H1 (cell line): ENCODE measurements around the gene DPYD. TPM values are rescaled to one million over a fixed set of nuclear protein-coding genes. Genes with fewer than 3 reads are reported as not detected.

Source experiments
- CTCF ChIA-PET: fragments of 300-600 bp; sonication (Branson Sonifier 250); formaldehyde crosslinking; loops from one replicate; lab custom pipeline; 2021; ENCODE audit not compliant: partially characterized antibody; lab: Charles Lee
- POLR2A ChIA-PET: fragments of 300-600 bp; sonication (Branson Sonifier 250); formaldehyde crosslinking; loops from one replicate; lab custom pipeline; 2021; ENCODE audit warnings: inconsistent platforms; ENCODE audit not compliant: partially characterized antibody; lab: Charles Lee
- DNase-seq, 2 experiments: peaks; one replicate each; pipeline versions ENCODE4 v3.0.0 to v3.0.0-alpha.2; 2010 to 2022; ENCODE audit warnings: low spot score in 2 of 2, low read depth in 1 of 2, mixed read lengths in 1 of 2
- FAIRE-seq: peaks from 2 replicates; lab custom pipeline; 2011; peaks lifted over from hg19 to GRCh38; lab: Jason Lieb, UNC
- H2AFZ ChIP-seq: 2 replicates; pipeline ENCODE4 v1.8.1; 2012; ENCODE audit warnings: low read length, inconsistent platforms
- H2AK5ac ChIP-seq: 2 replicates; pipeline ENCODE4 v1.6.1; 2013; ENCODE audit warnings: low read depth, low read length
- H2BK120ac ChIP-seq: replicated peaks from 2 replicates; pipeline ENCODE3; 2013; ENCODE audit warnings: low read depth, low read length, inconsistent platforms
- H2BK12ac ChIP-seq: 2 replicates; pipeline ENCODE4 v1.6.1; 2013; ENCODE audit warnings: low read depth, low read length
- H2BK15ac ChIP-seq: 2 replicates; pipeline ENCODE4 v1.6.1; 2013; ENCODE audit warnings: low read length
- H2BK20ac ChIP-seq: 2 replicates; pipeline ENCODE4 v1.6.1; 2013; ENCODE audit warnings: low read length
- H2BK5ac ChIP-seq: 2 replicates; pipeline ENCODE4 v1.6.1; 2013; ENCODE audit warnings: low read depth, low read length
- H3K14ac ChIP-seq: 2 replicates; pipeline ENCODE4 v1.6.1; 2013; ENCODE audit warnings: inconsistent platforms; ENCODE audit not compliant: insufficient read length
- H3K18ac ChIP-seq: 2 replicates; pipeline ENCODE4 v1.6.1; 2013; ENCODE audit warnings: low read length; ENCODE audit errors: extremely low read depth
- H3K23ac ChIP-seq: 2 replicates; pipeline ENCODE4 v1.6.1; 2013; ENCODE audit warnings: inconsistent platforms; ENCODE audit not compliant: insufficient read length
- H3K23me2 ChIP-seq: 2 replicates; pipeline ENCODE4 v1.6.1; 2013; ENCODE audit warnings: low read depth, low read length
- H3K27ac ChIP-seq: 2 replicates; pipeline ENCODE4 v1.6.1; 2011; ENCODE audit warnings: low read depth, low read length, inconsistent platforms
- H3K27me3 ChIP-seq, 4 experiments: replicated peaks in 1 of 4; 1 replicate in 1 of 4; 2 replicates in 3 of 4; pipeline versions ENCODE4 v1.6.1 to v1.8.1; 2011 to 2013; ENCODE audit warnings: low read length in 3 of 4, mild to moderate bottlenecking in 3 of 4, inconsistent platforms in 2 of 4, mixed read lengths in 2 of 4, moderate library complexity in 1 of 4; ENCODE audit not compliant: control insufficient read depth in 3 of 4, insufficient read depth in 3 of 4; ENCODE audit errors: extremely low read depth in 1 of 4
- H3K36me3 ChIP-seq, 4 experiments: 2 replicates each; pipeline versions ENCODE4 v1.6.1 to v1.8.1; 2011 to 2013; ENCODE audit warnings: mild to moderate bottlenecking in 4 of 4, low read length in 3 of 4, moderate library complexity in 2 of 4, control low read depth in 1 of 4, inconsistent platforms in 1 of 4; ENCODE audit not compliant: insufficient read depth in 4 of 4, control insufficient read depth in 2 of 4
- H3K4ac ChIP-seq: replicated peaks from 2 replicates; pipeline ENCODE3; 2013; ENCODE audit warnings: low read length, low read depth, mixed read lengths, inconsistent platforms; ENCODE audit not compliant: insufficient read length
- H3K4me1 ChIP-seq, 4 experiments: replicated peaks in 1 of 4; 1 replicate in 1 of 4; 2 replicates in 3 of 4; pipeline versions ENCODE4 v1.6.1 to v1.8.1; 2011 to 2013; ENCODE audit warnings: low read length in 3 of 4, inconsistent platforms in 2 of 4, mixed read lengths in 1 of 4; ENCODE audit not compliant: insufficient read depth in 4 of 4, control insufficient read depth in 3 of 4
- H3K4me2 ChIP-seq, 2 experiments: 2 replicates each; pipeline versions ENCODE4 v1.6.1 to v1.8.1; 2011 to 2013; ENCODE audit warnings: low read depth in 2 of 2, low read length in 2 of 2, control low read depth in 1 of 2, inconsistent platforms in 1 of 2, mild to moderate bottlenecking in 1 of 2; ENCODE audit not compliant: insufficient read depth in 1 of 2
- H3K4me3 ChIP-seq, 4 experiments: fragments of 200-600, 300-600 bp in 1 of 4; sonication (generic), shearing (Covaris generic), sonication (Bioruptor Twin) in 1 of 4; 2 replicates each; pipeline versions ENCODE4 v1.5.1 to v1.8.1; 2011 to 2016; ENCODE audit warnings: low read length in 4 of 4, low read depth in 3 of 4, control low read depth in 2 of 4, inconsistent platforms in 2 of 4, mild to moderate bottlenecking in 2 of 4, mixed read lengths in 1 of 4, moderate library complexity in 1 of 4; ENCODE audit not compliant: insufficient read depth in 2 of 4; ENCODE audit errors: extremely low read depth in 1 of 4
- H3K56ac ChIP-seq: replicated peaks from 2 replicates; pipeline ENCODE3; 2013; ENCODE audit warnings: low read depth, mild to moderate bottlenecking, mixed read lengths, low read length, inconsistent platforms; ENCODE audit not compliant: insufficient read length
- H3K79me1 ChIP-seq: 2 replicates; pipeline ENCODE4 v1.6.1; 2013; ENCODE audit warnings: low read depth, low read length, control low read depth
- H3K79me2 ChIP-seq, 2 experiments: 2 replicates each; pipeline versions ENCODE4 v1.6.1 to v1.8.1; 2012 to 2013; ENCODE audit warnings: low read length in 2 of 2, mild to moderate bottlenecking in 2 of 2, inconsistent platforms in 1 of 2; ENCODE audit not compliant: insufficient read depth in 2 of 2, control insufficient read depth in 1 of 2
- H3K9ac ChIP-seq, 4 experiments: replicated peaks in 1 of 4; 1 replicate in 1 of 4; 2 replicates in 3 of 4; pipeline versions ENCODE4 v1.6.1 to v1.8.1; 2011 to 2013; ENCODE audit warnings: low read depth in 3 of 4, low read length in 3 of 4, control low read depth in 2 of 4, mild to moderate bottlenecking in 2 of 4, moderate library complexity in 2 of 4, inconsistent platforms in 1 of 4; ENCODE audit errors: extremely low read depth in 1 of 4
- H3K9me3 ChIP-seq, 2 experiments: 2 replicates each; pipeline versions ENCODE4 v1.6.1 to v1.8.1; 2012 to 2013; ENCODE audit warnings: mild to moderate bottlenecking in 2 of 2, moderate library complexity in 2 of 2, control low read depth in 1 of 2, inconsistent platforms in 1 of 2, low read depth in 1 of 2, low read length in 1 of 2, mixed read lengths in 1 of 2; ENCODE audit not compliant: insufficient read depth in 2 of 2
- H4K20me1 ChIP-seq, 2 experiments: replicated peaks in 1 of 2; 2 replicates each; pipeline versions ENCODE3 to v1.8.1; 2011 to 2013; ENCODE audit warnings: inconsistent platforms in 2 of 2, low read length in 2 of 2, mild to moderate bottlenecking in 1 of 2; ENCODE audit not compliant: insufficient read depth in 2 of 2, control insufficient read depth in 1 of 2
- H4K5ac ChIP-seq: 2 replicates; pipeline ENCODE4 v1.6.1; 2013; ENCODE audit warnings: low read length, low read depth, mixed read lengths, inconsistent platforms; ENCODE audit not compliant: insufficient read length
- H4K8ac ChIP-seq: 2 replicates; pipeline ENCODE4 v1.8.0; 2013; ENCODE audit warnings: mild to moderate bottlenecking, moderate library complexity, low read length, inconsistent platforms; ENCODE audit not compliant: insufficient read depth; ENCODE audit errors: extremely low read depth
- H4K91ac ChIP-seq: replicated peaks from 2 replicates; pipeline ENCODE3; 2013; ENCODE audit warnings: low read length, mixed read lengths, inconsistent platforms; ENCODE audit not compliant: insufficient read length
- RXRA ChIP-seq: IDR thresholded peaks from 2 replicates; pipeline ENCODE4 v1.6.1; 2011; ENCODE audit warnings: low read depth, mild to moderate bottlenecking, low read length, moderate library complexity; ENCODE audit not compliant: insufficient read depth
- SIN3A ChIP-seq, 2 experiments: IDR thresholded peaks in 1 of 2; conservative IDR thresholded peaks in 1 of 2; 2 replicates each; pipeline ENCODE4 v1.6.1; 2011 to 2012; ENCODE audit warnings: low read length in 2 of 2, improper control_type of control experiment in 1 of 2, low read depth in 1 of 2, mild to moderate bottlenecking in 1 of 2
- SP4 ChIP-seq: IDR thresholded peaks from 2 replicates; pipeline ENCODE4 v1.6.1; 2012; ENCODE audit warnings: low read length, inconsistent platforms
- WGBS, 2 experiments: shearing (Covaris generic) in 1 of 2; methylation state at CpG; one replicate each; pipeline versions ENCODE4 v1.1.6 to v1.1.7; 2013 to 2015; ENCODE audit warnings: low lambda C conversion rate in 2 of 2, mixed read lengths in 2 of 2, inconsistent platforms in 1 of 2, low coverage in 1 of 2, missing lambda C conversion rate in 1 of 2; ENCODE audit not compliant: insufficient replicate concordance in 2 of 2, insufficient coverage in 1 of 2, insufficient read length in 1 of 2; ENCODE audit errors: extremely low coverage in 1 of 2, missing lambda C conversion rate in 1 of 2; 5-methylcytosine and 5-hydroxymethylcytosine counted together
- polyA plus RNA-seq, 7 experiments: library from polyadenylated mRNA; depleted of rRNA in 3 of 7; stranded (reverse) in 5 of 7; unstranded in 2 of 7; fragments of >200 nt in 5 of 7; fragments of 200-250 nt in 2 of 7; gene quantifications; 1 replicate in 5 of 7; 2 replicates in 1 of 7; 4 replicates in 1 of 7; pipeline versions ENCODE4 v1.2.1 to v1.2.3, GENCODE V29; 2011 to 2013; ENCODE audit warnings: missing spikeins in 2 of 7, mixed read lengths in 2 of 7
- total RNA-seq: library from RNA; stranded (reverse); fragmentation: NEBNext Ultra II Directional; extraction: Animal tissue kit (Norgen Biotek cat#: 25700); gene quantifications from 2 replicates; pipeline ENCODE4 v1.2.1, GENCODE V29; 2021
- TF ChIP-seq, protein P1 (sequence below): IDR thresholded peaks from 2 replicates; pipeline ENCODE4 v1.6.1; 2012; ENCODE audit warnings: inconsistent platforms

DPYD gene
- total and polyA plus RNA-seq, 2 of the 8 experiments (the other 6 are each of a cell fraction or from before 2014, with no cell fraction given) = 0.29 to 0.73 TPM

DNA sequence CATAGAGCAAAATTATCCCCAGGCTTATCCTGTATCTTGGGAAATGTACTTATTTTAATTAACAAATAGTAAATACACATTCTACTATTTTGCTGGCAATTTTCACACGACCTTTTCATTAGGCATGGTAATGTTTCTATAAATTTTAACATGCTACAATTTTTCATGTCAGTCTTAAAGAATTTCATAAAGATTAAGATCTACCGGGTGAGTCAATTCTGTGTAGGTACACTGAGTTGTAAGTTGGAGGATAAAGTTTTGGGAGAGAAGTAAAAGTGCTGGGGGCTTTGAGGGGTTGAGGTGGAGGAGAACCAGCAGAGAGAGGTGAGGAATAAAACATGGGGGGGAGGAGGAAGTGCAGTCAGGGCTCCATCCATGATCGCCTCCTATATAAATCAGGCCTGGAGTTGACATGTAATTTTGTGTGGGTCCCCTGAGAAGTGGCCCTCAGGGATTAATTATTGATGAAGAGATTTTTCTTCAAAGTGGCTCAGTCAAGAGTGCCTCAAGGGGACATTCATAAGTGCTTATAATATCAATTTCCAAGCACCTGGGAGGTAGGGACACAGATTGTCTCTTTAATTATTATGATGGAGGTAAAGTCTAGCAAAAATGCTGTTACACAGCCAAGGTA, 7.2 kb downstream of the DPYD start:
- Histone ChIP-seq H2BK120ac (no peak overlapping the region), H3K4me3 (no peak overlapping the region), H3K14ac (no peak overlapping the region), H4K5ac (no peak overlapping the region), H4K91ac (no peak overlapping the region), H2BK12ac (no peak overlapping the region), H3K27ac (no peak overlapping the region), H2BK5ac (no peak overlapping the region), H3K79me2 (no peaks in the 10 kb centered on the region), H3K36me3 (no peaks in the 10 kb centered on the region), H3K18ac (no peak overlapping the region), H2BK20ac (no peak overlapping the region), H4K8ac (no peak overlapping the region), H3K79me1 (no peaks in the 10 kb centered on the region), H2BK15ac (no peak overlapping the region), H3K4me1 (no peaks in the 10 kb centered on the region), H3K9ac (no peak overlapping the region), H3K9me3 (no peaks in the 10 kb centered on the region), H3K56ac (no peak overlapping the region), H3K23ac (no peak overlapping the region), H2AFZ (no peak overlapping the region), H4K20me1 (no peaks in the 10 kb centered on the region), H3K4ac (no peak overlapping the region), H3K27me3 (peaks cover 0 to 1% (median 0%) of the 10 kb centered on the region in 4 experiments; a peak in 1 of 7 replicates), H3K4me2 (no peak overlapping the region), H3K23me2 (no peaks in the 10 kb centered on the region), H2AK5ac (no peak overlapping the region)
- WGBS, 2 experiments = 88% methylated on average over 3 of the region's 3 CpGs; no CpG with 5 or more reads in 1 of the 2 experiments
- DNase-seq (no peak), FAIRE-seq (no peak)
- POLR2A ChIA-PET = no interaction called here
- CTCF ChIA-PET = no interaction called here
- TF ChIP-seq SIN3A (conservative IDR thresholded peaks at IDR 0.05 in 1 of 2, IDR thresholded peaks at IDR 0.05 in 1 of 2; ENCODE audit: low read depth in 1 of 2, low read length in 2 of 2) (no peak), RXRA (no peak), SP4 (no peak)
- TF ChIP-seq, protein P1, sequence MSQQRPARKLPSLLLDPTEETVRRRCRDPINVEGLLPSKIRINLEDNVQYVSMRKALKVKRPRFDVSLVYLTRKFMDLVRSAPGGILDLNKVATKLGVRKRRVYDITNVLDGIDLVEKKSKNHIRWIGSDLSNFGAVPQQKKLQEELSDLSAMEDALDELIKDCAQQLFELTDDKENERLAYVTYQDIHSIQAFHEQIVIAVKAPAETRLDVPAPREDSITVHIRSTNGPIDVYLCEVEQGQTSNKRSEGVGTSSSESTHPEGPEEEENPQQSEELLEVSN = no peak
